Testis (tissue), 3 donors: ENCODE data around the gene FKBP3. TPM values are rescaled to one million over a fixed set of nuclear protein-coding genes. Genes with fewer than 3 reads are reported as not detected.

ENCODE experiments used
- DNase-seq: peaks from one replicate; pipeline ENCODE4 v3.0.0-alpha.2; 2019
- H3K27ac ChIP-seq, 2 donors: fragments of 200-600 bp; sonication (generic); one replicate each; pipeline ENCODE4 v1.5.1; 2019
- H3K27me3 ChIP-seq: fragments of 200-600 bp; sonication (generic); one replicate; pipeline ENCODE4 v1.5.1; 2019
- H3K36me3 ChIP-seq: fragments of 200-600 bp; sonication (generic); one replicate; pipeline ENCODE4 v1.5.1; 2017; ENCODE audit warnings: low read depth; ENCODE audit errors: missing control alignments
- H3K4me1 ChIP-seq: fragments of 200-600 bp; sonication (generic); one replicate; pipeline ENCODE4 v1.5.1; 2019
- H3K4me3 ChIP-seq, 2 donors: fragments of 200-600 bp; sonication (generic); one replicate each; pipeline ENCODE4 v1.5.1; 2017 to 2019
- H3K9me3 ChIP-seq: fragments of 200-600 bp; sonication (generic); one replicate; pipeline ENCODE4 v1.5.1; 2017
- POLR2A ChIP-seq: fragments of 450-650 bp; IDR thresholded peaks from one replicate; pipeline ENCODE4 v1.6.1; 2017; ENCODE audit warnings: antibody characterized with exemption, mild to moderate bottlenecking, moderate library complexity
- WGBS, 2 donors: methylation state at CpG; one replicate each; pipeline ENCODE4 v1.1.5; 2018; 5-methylcytosine and 5-hydroxymethylcytosine counted together
- intact Hi-C: fragments of 100-400 bp; cut with DNase I; formaldehyde crosslinking; loops from one replicate; pipeline ENCODE4 v1.15.1; 2023; ENCODE audit warnings: low total_unique reads
- polyA plus RNA-seq: library from polyadenylated mRNA; stranded (reverse); fragments of 350-450 nt; fragmentation: Illumina TruSeq; extraction: RNeasy Lipid Tissue Mini Kit (QIAGEN cat#74804); gene quantifications from one replicate; pipeline ENCODE4 v1.2.3, GENCODE V29; 2014; ENCODE audit warnings: low read depth, low replicate concordance; ENCODE audit not compliant: insufficient read depth
- total RNA-seq, 2 donors: library from RNA; depleted of rRNA; stranded (reverse); fragments of >200 nt; gene quantifications; one replicate each; pipeline ENCODE4 v1.2.3, GENCODE V29; 2016
- TF ChIP-seq, protein P1 (sequence below), 3 experiments: fragments of 450-650 bp in 2 of 3; fragments of 200-600 bp in 1 of 3; sonication (generic) in 1 of 3; IDR thresholded peaks; one replicate each; pipeline ENCODE4 v1.5.1; 2016 to 2019; ENCODE audit warnings: antibody characterized with exemption in 3 of 3, mild to moderate bottlenecking in 2 of 3, moderate library complexity in 1 of 3

The FKBP3 gene
- total and polyA plus RNA-seq, 3 donors from 2014 or later, result 60.8 to 73.5 (median 65.0) TPM

DNA sequence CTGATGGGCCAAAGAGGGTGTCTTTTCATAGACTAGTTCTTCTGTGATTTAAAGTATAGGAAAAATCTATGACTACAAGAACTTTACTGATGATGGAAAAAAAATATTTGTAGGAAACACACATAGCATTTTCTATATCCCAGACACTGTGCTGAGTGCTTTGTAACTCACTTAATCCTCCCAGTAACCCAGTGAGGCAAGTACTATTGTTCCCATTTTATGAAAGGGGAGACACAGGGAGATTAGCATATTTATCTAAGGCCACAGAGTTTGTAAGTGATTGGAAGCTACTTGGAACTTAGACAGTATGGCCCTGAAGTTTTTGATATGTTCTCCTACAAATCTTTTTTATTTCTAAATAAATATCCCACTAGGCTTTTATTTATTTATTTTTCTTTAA lies 30.5 kb downstream of the FKBP3 start:
- Histone ChIP-seq H3K27me3 (no peaks in the 10 kb centered on the region), H3K36me3 (no peaks in the 10 kb centered on the region), H3K4me3 (no peak overlapping the region), H3K27ac (no peak overlapping the region), H3K9me3 (no peaks in the 10 kb centered on the region), H3K4me1 (no peaks in the 10 kb centered on the region)
- no peak for TF ChIP-seq POLR2A
- TF ChIP-seq, protein P1, sequence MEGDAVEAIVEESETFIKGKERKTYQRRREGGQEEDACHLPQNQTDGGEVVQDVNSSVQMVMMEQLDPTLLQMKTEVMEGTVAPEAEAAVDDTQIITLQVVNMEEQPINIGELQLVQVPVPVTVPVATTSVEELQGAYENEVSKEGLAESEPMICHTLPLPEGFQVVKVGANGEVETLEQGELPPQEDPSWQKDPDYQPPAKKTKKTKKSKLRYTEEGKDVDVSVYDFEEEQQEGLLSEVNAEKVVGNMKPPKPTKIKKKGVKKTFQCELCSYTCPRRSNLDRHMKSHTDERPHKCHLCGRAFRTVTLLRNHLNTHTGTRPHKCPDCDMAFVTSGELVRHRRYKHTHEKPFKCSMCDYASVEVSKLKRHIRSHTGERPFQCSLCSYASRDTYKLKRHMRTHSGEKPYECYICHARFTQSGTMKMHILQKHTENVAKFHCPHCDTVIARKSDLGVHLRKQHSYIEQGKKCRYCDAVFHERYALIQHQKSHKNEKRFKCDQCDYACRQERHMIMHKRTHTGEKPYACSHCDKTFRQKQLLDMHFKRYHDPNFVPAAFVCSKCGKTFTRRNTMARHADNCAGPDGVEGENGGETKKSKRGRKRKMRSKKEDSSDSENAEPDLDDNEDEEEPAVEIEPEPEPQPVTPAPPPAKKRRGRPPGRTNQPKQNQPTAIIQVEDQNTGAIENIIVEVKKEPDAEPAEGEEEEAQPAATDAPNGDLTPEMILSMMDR (IDR thresholded peaks at IDR 0.05), result no peak
- intact Hi-C loops, result no loop called here
- DNase-seq, result no peak

DNA sequence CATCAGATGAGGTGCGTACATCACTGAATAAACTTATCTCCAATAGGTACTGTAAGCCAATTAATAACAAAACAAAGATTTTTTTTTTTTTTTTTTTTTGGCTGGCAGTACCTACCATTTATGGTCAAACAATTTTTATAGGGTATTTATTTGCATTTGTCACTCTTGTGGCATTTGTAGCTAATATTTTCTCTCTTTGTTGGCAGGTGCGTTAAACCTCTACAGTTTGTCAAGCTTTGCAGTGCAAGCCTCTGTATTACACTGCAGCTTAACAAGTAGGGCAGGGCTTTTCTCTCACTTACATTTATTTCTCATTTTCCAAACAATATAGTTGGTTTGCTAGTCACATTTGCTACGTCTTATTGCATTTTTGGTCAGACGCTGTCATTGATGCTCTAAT lies 38.1 kb downstream of the FKBP3 start:
- Histone ChIP-seq H3K27me3 (no peaks in the 10 kb centered on the region), H3K4me1 (no peaks in the 10 kb centered on the region), H3K27ac (no peak overlapping the region), H3K36me3 (no peaks in the 10 kb centered on the region), H3K9me3 (no peaks in the 10 kb centered on the region), H3K4me3 (no peak overlapping the region)
- DNase-seq, result no peak
- intact Hi-C loops, result no loop called here
- no peak for TF ChIP-seq POLR2A
- TF ChIP-seq, protein P1 (IDR thresholded peaks at IDR 0.05), result no peak
- WGBS, 2 donors, result 93 to 95% methylated on average over 4 of the region's 4 CpGs

DNA sequence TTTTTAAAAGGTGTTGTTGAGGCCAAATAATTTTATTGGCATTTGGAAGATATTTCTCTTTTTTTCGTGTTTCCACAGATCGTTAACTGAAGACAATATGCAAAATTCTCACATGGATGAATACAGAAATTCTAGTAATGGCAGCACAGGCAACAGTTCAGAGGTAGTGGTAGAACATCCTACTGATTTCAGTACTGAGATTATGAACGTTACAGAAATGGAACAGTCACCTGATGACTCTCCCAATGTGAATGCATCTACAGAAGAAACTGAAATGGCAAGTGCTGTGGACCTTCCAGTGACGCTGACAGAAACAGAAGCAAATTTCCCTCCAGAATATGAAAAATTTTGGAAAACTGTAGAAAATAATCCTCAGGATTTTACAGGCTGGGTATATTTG lies 39.1 kb downstream of the FKBP3 start:
- DNase-seq, result no peak
- Histone ChIP-seq H3K36me3 (no peaks in the 10 kb centered on the region), H3K4me1 (no peaks in the 10 kb centered on the region), H3K27me3 (no peaks in the 10 kb centered on the region), H3K9me3 (no peaks in the 10 kb centered on the region), H3K27ac (no peak overlapping the region), H3K4me3 (no peak overlapping the region)
- intact Hi-C loops, result no loop called here
- TF ChIP-seq POLR2A, result no peak
- TF ChIP-seq, protein P1 (IDR thresholded peaks at IDR 0.05), result no peak
- 90% methylated on average over 4 of the region's 4 CpGs for WGBS, 2 donors

DNA sequence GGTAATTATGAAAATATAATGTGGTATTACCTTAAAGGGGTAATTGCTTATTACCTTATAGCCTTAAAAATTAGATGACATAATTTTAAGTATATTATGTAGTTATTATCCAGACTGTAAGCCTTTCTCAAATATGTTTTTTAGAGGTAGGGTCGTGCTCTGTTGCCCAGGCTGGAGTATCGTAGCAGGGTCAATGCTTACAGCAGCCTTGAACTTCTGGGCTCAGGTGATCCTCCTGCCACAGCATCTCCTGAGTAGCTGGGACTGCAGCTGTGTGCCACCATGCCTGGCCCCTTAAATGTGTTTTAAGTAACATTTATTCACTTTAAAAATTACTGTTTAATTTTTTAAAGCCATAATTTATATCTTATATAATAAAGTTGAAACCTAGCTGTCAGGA lies 40.0 kb downstream of the FKBP3 start:
- intact Hi-C loops, result no loop called here
- no peaks in the 10 kb centered on the region for H3K9me3 ChIP-seq
- DNase-seq, result no peak
- WGBS, 2 donors, result 91 to 95% methylated on average over 2 of the region's 2 CpGs
- no peak for TF ChIP-seq POLR2A
- no peak overlapping the region for H3K4me3 ChIP-seq
- no peaks in the 10 kb centered on the region for H3K4me1 ChIP-seq
- no peak overlapping the region for H3K27ac ChIP-seq
- H3K36me3 ChIP-seq, result no peaks in the 10 kb centered on the region
- no peaks in the 10 kb centered on the region for H3K27me3 ChIP-seq

DNA sequence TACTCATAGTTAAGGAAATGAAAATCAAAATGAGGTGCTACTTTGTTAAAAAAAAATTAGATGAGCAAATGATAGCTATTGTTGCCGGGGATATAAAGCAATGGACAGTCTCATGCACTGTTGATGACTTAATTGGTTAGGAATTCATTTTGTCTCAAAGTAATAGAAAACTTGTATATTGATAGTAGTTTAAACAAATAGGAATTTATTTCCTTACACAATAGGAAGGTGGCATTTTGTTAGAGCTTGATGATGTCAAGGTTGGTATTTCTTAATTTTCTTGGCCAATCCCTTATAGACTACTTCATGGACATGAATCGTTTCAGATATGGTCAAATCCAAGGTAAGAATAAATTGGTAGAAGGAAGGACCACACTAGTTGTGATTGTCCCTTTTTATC lies 42.6 kb downstream of the FKBP3 start:
- Histone ChIP-seq H3K9me3 (no peaks in the 10 kb centered on the region), H3K27me3 (no peaks in the 10 kb centered on the region), H3K36me3 (no peaks in the 10 kb centered on the region), H3K4me3 (no peak overlapping the region), H3K27ac (no peak overlapping the region), H3K4me1 (no peaks in the 10 kb centered on the region)
- 75 to 77% methylated on average over 2 of the region's 2 CpGs for WGBS, 2 donors
- TF ChIP-seq POLR2A, result no peak
- TF ChIP-seq, protein P1 (IDR thresholded peaks at IDR 0.05), result no peak
- intact Hi-C loops, result no loop called here
- no peak for DNase-seq
